Stimulated activated CD8-positive, alpha-beta memory T cell treated with anti-CD3 and anti-CD28 coated beads, Interleukin-15, amount 100 ng/mL, for 4 hours (primary cell): Measurements from ENCODE around the gene SLC38A10.

Experiments
- DNase-seq, 2 donors: peaks; one replicate each; pipeline ENCODE4 v3.0.0-alpha.2; 2020; ENCODE audit warnings: low read depth in 2 of 2

SLC38A10 gene

GRCh38 chr17:81277946-81278693, 17.0 kb downstream of the SLC38A10 start:
- DNase-seq, result no peak

- DNase-seq, result no peak
These were observed 17.7 kb downstream of the SLC38A10 start for GRCh38 chr17:81277421-81277820.

GRCh38 chr17:81276781-81277180, 18.3 kb downstream of the SLC38A10 start:
- DNase-seq, result no peak

GRCh38 chr17:81274471-81274855, 20.6 kb downstream of the SLC38A10 start:
- no peak for DNase-seq

GRCh38 chr17:81273698-81274470, 21.2 kb downstream of the SLC38A10 start:
- no peak for DNase-seq

- DNase-seq, result no peak
These were observed 22.5 kb downstream of the SLC38A10 start for GRCh38 chr17:81272616-81273015.

GRCh38 chr17:81271226-81271625, 23.9 kb downstream of the SLC38A10 start:
- DNase-seq, result no peak

- no peak for DNase-seq
These were observed 24.8 kb downstream of the SLC38A10 start for GRCh38 chr17:81270279-81270678.

GRCh38 chr17:81267390-81268067, 27.6 kb downstream of the SLC38A10 start:
- no peak for DNase-seq

GRCh38 chr17:81265576-81265975, 29.5 kb downstream of the SLC38A10 start:
- DNase-seq, result no peak

GRCh38 chr17:81264640-81265039, 30.5 kb downstream of the SLC38A10 start:
- no peak for DNase-seq

- DNase-seq, result no peak
These were observed 31.5 kb downstream of the SLC38A10 start for GRCh38 chr17:81263371-81264181.

- no peak for DNase-seq
These were observed 33.3 kb downstream of the SLC38A10 start for GRCh38 chr17:81261582-81262336.

- DNase-seq, result no peak
These were observed 34.0 kb downstream of the SLC38A10 start for GRCh38 chr17:81261096-81261495.

- no peak for DNase-seq
These were observed 34.5 kb downstream of the SLC38A10 start for GRCh38 chr17:81260641-81261040.

GRCh38 chr17:81260171-81260570, 34.9 kb downstream of the SLC38A10 start:
- DNase-seq, result no peak

GRCh38 chr17:81259058-81259605, 36.0 kb downstream of the SLC38A10 start:
- DNase-seq, result no peak

GRCh38 chr17:81258292-81258691, 36.8 kb downstream of the SLC38A10 start:
- DNase-seq, result no peak

- no peak for DNase-seq
These were observed 37.6 kb downstream of the SLC38A10 start for GRCh38 chr17:81257533-81257932.

- no peak for DNase-seq
These were observed 38.5 kb downstream of the SLC38A10 start for GRCh38 chr17:81256616-81257015.
